ENCODE results near the gene GMIP.

GMIP gene

GRCh38 chr19:19636573-19637185, 6.8 kb downstream of the GMIP start:
- no peak for TF ChIP-seq CTCF (IDR thresholded peaks at IDR 0.05; ENCODE audit: control extremely low read depth, extremely low read depth, low read depth, missing control alignments)
- no peak for DNase-seq (ENCODE audit: extremely low spot score)
- CTCF ChIA-PET, result no interaction called here
- POLR2A ChIA-PET, result no interaction called here

DNA sequence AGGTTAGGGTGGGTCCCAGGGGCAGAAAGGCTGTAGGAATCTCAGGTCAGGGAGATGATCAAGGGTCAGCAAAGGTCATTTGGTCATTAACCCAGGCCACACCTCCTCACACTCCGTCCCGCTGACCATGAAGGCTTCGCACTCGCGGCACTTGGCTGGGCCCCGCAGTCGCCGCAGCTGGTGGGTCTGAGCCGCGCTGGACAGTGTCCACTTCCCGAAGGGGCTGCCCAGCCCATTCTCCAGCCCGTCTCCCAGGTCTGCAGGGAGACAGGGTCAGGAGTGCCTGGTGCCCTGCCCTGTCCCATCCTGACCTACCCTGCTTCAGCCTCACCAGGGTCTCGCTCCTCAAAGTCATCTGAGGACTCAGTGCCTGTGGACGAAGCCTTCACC, 8.1 kb downstream of the GMIP start:
- ChIA-PET CTCF (interaction anchor here (1.1 to 3.8 kb wide), 2 partner anchors 9 to 81 kb away, joined by 3 to 18 read pairs; partner anchors contain the start of gene GMIP), POLR2A (no interaction called here)
- no peak for TF ChIP-seq CTCF (IDR thresholded peaks at IDR 0.05; ENCODE audit: control extremely low read depth, extremely low read depth, low read depth, missing control alignments)
- no peak for DNase-seq (ENCODE audit: extremely low spot score)

- ChIA-PET CTCF (interaction anchor here (1.1 to 3.8 kb wide), 2 partner anchors 10 to 81 kb away, joined by 3 to 18 read pairs; partner anchors contain the start of gene GMIP), POLR2A (no interaction called here)
- no peak for DNase-seq (ENCODE audit: extremely low spot score)
- no peak for TF ChIP-seq CTCF (IDR thresholded peaks at IDR 0.05; ENCODE audit: control extremely low read depth, extremely low read depth, low read depth, missing control alignments)
Observed at GRCh38 chr19:19634516-19635312, 8.7 kb downstream of the GMIP start.

DNA sequence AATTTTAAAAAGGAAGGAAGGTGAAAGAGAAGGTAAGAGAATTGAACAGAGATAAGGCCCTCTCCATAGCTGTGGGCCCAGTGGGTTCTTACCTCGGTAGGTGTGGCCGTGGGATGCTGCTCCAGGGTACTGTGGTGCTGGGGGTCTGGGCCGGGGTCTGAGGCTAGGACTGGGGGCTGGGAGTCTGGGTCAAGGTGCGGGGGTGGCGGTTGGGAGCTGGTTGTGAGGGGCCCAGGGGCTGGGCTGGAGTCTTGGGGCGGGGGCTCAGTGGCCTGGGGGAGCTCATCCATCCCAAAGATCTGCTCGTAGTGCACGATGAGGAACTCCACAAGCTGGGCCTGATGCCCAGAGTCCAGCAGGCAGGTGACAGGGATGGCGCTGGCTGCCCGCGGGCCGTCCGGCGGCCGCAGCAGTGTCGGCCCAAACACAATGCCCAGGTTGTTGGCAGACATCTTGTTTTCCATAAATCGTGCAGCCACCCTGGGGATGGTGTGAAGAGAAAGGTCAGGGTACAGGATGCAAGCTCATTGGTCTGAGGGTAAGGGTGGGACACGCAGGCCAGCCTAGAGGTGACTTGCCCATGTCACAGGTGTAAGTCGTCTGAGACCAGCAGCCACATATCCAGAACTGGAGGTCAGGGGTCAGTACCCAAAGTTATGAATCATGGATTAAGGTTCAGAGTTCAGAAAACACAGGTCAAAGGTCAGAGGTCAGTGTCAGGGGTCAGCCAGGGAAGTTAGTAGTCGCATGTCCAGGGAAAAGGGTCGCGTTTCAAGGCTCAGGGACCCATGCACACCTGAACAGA, 9.5 kb downstream of the GMIP start:
- POLR2A ChIA-PET, result no interaction called here

DNA sequence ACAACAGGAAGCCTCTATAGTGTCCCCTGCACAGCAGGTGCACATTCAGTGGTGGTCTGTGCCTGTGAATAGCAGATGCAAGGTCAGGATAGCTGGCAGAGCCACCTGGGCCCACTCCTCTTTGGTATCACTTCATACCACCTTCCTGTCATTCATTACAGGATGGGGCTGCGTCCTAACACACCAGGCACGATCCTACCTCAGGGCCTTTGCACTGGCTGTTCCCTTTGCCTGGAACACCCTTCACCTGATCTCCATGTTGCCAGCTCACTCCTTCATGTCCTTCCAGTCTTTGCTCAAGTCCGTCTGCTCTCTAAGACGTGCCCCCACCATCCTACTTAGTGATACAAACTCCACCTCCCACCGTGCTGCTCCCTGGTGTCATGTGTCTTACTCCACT, 10.8 kb downstream of the GMIP start:
- no peak for TF ChIP-seq CTCF (IDR thresholded peaks at IDR 0.05; ENCODE audit: control extremely low read depth, extremely low read depth, low read depth, missing control alignments)
- CTCF ChIA-PET, result interaction anchor here (1.3 to 3.8 kb wide), 2 partner anchors 12 to 100 kb away, joined by 3 to 18 read pairs; partner anchors contain the start of gene GMIP
- no peak for DNase-seq (ENCODE audit: extremely low spot score)
- POLR2A ChIA-PET, result no interaction called here

More for the DNA sequence above, 9.5 kb downstream of the GMIP start:
- DNase-seq (ENCODE audit: extremely low spot score), result no peak
- TF ChIP-seq CTCF (IDR thresholded peaks at IDR 0.05; ENCODE audit: control extremely low read depth, extremely low read depth, low read depth, missing control alignments), result no peak
- CTCF ChIA-PET, result interaction anchor here (0.9 to 3.8 kb wide), 3 partner anchors 11 to 102 kb away, joined by 3 to 18 read pairs (median 3); partner anchors contain the start of gene GMIP

- ChIA-PET POLR2A (no interaction called here), CTCF (interaction anchor here (1.4 to 2.1 kb wide), 3 partner anchors 9 to 13 kb away, joined by 4 to 10 read pairs (median 6); partner anchors contain the start of gene GMIP)
- DNase-seq (ENCODE audit: extremely low spot score), result no peak
- TF ChIP-seq CTCF (IDR thresholded peaks at IDR 0.05; ENCODE audit: control extremely low read depth, extremely low read depth, low read depth, missing control alignments), result no peak
Observed at GRCh38 chr19:19631346-19631745, 12.1 kb downstream of the GMIP start.
